GM21619 (cell line): ENCODE data around the gene TMEM132E.

Experiments used
- ATAC-seq: cut with Tn5 transposase; IDR thresholded peaks from one replicate; pipeline ENCODE4 v1.9.1; 2021; ENCODE audit not compliant: unreplicated experiment

TMEM132E gene

GRCh38 chr17:34569591-34569990 lies 9.8 kb upstream of the TMEM132E start:
- no peak for ATAC-seq

- no peak for ATAC-seq
Measured at GRCh38 chr17:34570506-34570905, 8.9 kb upstream of the TMEM132E start.

GRCh38 chr17:34571428-34572130 lies 7.8 kb upstream of the TMEM132E start:
- no peak for ATAC-seq

GRCh38 chr17:34572483-34572882 lies 6.9 kb upstream of the TMEM132E start:
- ATAC-seq, result no peak

- no peak for ATAC-seq
Measured at GRCh38 chr17:34575182-34575581, 4.2 kb upstream of the TMEM132E start.

GRCh38 chr17:34578016-34578415 lies 1.4 kb upstream of the TMEM132E start:
- no peak for ATAC-seq

GRCh38 chr17:34578656-34579016 lies 746 bp upstream of the TMEM132E start:
- no peak for ATAC-seq

- ATAC-seq, result no peak
Measured at GRCh38 chr17:34579979-34580684, 750 bp downstream of the TMEM132E start.

GRCh38 chr17:34580685-34581445 lies 1.5 kb downstream of the TMEM132E start:
- ATAC-seq, result no peak

GRCh38 chr17:34581446-34582184 lies 2.2 kb downstream of the TMEM132E start:
- ATAC-seq, result no peak

GRCh38 chr17:34582185-34582900 lies 3.0 kb downstream of the TMEM132E start:
- ATAC-seq, result no peak

- ATAC-seq, result no peak
Measured at GRCh38 chr17:34582901-34583245, 3.5 kb downstream of the TMEM132E start.

- no peak for ATAC-seq
Measured at GRCh38 chr17:34584805-34585416, 5.5 kb downstream of the TMEM132E start.

- ATAC-seq, result no peak
Measured at GRCh38 chr17:34586346-34586846, 7.0 kb downstream of the TMEM132E start.

GRCh38 chr17:34588266-34588665 lies 8.9 kb downstream of the TMEM132E start:
- no peak for ATAC-seq

GRCh38 chr17:34589120-34589965 lies 10.0 kb downstream of the TMEM132E start:
- ATAC-seq, result no peak

GRCh38 chr17:34592002-34592401 lies 12.6 kb downstream of the TMEM132E start:
- no peak for ATAC-seq

- ATAC-seq, result no peak
Measured at GRCh38 chr17:34596920-34597319, 17.5 kb downstream of the TMEM132E start.

GRCh38 chr17:34598161-34598776 lies 18.9 kb downstream of the TMEM132E start:
- no peak for ATAC-seq
